GM12873 (cell line): ENCODE results near the gene TPI1.

Experiments
- TF ChIP-seq, protein P1 (sequence below): IDR thresholded peaks from 2 replicates; pipeline ENCODE4 v1.5.1; 2012; ENCODE audit warnings: low read depth, mild to moderate bottlenecking, moderate library complexity, low read length, control low read depth; ENCODE audit not compliant: insufficient read depth; ENCODE audit errors: missing control alignments

Gene TPI1

DNA sequence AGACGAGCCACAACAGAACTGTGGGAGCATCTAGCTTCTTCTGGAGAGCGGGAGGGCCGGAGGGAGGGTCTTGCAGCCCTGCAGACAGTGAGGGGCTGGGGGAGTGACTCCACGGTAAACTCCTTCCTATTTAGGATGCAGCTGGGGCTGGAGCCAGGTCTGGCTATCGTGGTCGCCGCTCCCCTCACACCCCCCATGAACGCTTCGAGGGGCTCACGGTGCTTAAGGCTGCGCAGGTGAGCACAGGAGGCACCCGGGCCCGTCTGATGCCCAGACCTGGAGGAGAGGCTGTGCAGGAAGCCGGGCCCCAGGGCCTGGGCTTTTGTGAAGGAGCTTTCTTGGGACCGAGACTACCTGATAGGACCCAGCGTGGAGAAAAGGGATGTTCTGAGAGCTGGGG lies 30.5 kb upstream of the TPI1 start:
- TF ChIP-seq, protein P1, sequence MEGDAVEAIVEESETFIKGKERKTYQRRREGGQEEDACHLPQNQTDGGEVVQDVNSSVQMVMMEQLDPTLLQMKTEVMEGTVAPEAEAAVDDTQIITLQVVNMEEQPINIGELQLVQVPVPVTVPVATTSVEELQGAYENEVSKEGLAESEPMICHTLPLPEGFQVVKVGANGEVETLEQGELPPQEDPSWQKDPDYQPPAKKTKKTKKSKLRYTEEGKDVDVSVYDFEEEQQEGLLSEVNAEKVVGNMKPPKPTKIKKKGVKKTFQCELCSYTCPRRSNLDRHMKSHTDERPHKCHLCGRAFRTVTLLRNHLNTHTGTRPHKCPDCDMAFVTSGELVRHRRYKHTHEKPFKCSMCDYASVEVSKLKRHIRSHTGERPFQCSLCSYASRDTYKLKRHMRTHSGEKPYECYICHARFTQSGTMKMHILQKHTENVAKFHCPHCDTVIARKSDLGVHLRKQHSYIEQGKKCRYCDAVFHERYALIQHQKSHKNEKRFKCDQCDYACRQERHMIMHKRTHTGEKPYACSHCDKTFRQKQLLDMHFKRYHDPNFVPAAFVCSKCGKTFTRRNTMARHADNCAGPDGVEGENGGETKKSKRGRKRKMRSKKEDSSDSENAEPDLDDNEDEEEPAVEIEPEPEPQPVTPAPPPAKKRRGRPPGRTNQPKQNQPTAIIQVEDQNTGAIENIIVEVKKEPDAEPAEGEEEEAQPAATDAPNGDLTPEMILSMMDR = no peak

DNA sequence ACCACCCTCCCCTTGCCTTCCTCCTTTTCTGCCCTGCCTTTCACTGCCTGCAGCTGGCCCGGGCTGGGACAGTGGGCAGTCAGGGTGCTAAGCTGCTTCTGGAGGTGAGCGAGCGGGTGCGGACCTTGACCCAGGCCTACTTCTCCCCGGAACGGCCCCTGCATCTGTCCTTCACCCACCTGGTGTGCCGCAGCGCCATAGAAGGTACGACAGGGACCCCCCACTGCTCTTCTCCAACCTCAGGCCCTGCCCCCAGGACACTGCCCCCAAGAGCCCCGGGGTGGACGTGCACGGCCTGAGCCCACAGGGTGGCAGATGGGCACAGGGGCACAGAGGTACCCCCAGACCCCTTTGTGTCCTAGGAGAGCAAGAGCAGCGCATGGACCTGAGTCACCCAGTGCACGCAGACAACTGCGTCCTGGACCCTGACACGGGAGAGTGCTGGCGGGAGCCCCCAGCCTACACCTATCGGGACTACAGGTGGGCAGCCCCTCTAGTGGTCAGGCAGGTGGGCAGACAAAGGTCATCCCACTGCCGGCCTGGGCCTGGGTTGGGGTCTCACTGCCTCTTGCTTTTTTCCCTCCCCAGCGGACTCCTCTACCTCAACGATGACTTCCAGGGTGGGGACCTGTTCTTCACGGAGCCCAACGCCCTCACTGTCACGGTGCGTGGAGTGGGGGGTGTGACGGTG lies 29.8 kb upstream of the TPI1 start:
- TF ChIP-seq, protein P1 = no peak

DNA sequence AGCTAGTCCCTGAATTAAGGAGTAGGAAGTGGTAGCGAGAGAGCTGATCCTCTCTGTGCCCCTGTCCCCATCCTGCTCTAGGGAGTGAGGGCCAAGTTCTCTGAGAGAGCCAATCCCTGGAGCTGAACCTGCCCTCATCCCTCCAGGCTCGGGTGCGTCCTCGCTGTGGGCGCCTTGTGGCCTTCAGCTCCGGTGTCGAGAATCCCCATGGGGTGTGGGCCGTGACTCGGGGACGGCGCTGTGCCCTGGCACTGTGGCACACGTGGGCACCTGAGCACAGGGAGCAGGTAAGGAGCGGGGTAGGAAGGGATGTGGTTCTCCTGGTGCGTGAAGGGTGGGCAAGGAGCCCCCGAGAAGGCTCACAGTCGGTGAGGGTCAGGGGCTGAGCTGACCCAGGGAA lies 28.5 kb upstream of the TPI1 start:
- TF ChIP-seq, protein P1 = no peak

DNA sequence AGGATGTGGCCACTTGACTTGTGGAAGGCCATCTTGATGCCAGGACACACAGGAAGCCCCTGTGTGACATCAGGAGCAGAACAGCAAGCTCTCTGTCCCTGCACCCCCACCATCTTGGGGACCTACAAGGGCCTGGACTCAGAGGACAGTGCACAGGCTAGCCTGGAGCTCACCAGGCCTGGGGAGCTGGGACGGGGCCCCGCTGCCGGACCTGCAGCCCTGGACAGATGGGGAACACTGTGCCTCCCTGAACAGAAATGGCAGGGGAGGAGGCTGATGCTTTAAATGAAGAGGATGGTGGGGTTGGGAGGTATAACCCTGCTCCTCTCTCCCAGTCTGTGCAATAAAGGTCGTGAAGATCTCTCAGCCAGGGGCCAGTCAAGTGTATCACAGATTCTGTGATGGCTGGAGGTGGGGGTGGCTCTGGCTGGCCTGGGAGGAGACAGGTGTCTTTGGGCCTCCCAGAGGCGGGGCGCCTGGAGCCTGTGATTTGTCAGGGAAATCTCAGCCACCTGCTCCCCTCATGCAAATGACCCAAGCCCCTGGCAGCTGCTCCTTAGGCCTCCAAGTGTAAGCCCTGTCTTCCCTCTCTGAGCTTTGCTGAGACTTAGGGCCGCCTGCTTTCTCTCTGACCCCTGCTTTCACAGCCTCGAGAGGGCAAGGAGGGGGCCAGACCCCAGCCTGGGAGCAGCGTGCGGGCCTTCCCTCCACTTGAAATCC lies 27.7 kb upstream of the TPI1 start:
- TF ChIP-seq, protein P1 = no peak

DNA sequence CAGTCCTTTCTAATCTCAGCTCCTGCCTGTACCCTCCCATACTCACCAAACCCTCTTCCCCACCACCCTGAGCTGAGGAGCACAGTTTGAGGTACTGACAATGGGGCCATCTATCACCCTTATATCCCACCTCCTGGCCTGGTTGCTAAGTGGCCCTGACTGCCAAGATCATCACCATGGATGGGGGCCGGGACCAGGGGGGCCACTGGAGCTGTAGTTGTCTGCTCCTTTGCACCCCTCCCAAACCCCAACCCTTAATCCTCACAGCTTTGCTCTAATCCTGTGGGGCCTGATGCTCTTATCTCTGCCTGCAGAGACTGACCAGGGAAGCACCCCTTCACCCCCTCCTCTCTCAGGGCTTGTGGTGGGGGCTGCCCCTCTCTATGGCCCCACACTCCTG lies 27.0 kb upstream of the TPI1 start:
- TF ChIP-seq, protein P1 = no peak

DNA sequence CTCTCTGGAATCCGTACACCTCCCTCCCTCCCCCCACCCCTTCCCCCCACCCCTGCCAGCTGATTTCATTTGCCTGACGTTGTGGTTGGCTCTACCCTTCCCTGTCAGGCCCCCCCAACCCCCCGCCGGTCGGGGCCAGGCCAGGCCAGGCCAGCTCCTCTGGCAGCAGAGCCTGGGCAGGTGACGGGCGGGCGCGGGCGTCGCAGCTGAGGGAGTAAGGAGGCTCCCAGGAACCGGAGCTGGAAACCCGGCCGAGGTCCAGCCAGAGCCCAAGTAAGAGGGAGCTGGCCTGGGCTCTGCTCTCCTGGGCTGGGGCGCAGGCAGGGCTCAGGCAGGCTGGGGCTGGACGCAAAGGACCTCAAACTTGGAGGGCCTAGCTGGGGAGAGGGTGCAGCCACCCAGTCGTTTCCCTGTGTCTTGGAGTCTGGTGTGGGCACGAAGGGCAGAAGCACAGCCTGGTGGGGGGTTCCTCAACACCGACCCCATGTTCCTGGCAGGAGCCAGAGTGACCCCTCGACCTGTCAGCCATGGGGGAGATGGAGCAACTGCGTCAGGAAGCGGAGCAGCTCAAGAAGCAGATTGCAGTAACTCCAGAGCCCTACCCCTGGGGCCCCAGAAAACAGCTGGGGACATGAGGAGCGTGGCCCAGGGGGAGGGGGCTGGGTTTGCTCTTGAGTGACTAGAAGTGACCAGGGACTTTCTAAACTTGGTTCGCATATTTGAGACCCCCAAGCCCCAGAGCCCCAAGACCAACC lies 26.4 kb upstream of the TPI1 start, which contains the start of gene GNB3:
Gene GNB3 (plus strand): TSS at position 165 of the 755 bp plus-strand sequence. CDS start 363 bp downstream, at position 528.
- TF ChIP-seq, protein P1 = no peak

DNA sequence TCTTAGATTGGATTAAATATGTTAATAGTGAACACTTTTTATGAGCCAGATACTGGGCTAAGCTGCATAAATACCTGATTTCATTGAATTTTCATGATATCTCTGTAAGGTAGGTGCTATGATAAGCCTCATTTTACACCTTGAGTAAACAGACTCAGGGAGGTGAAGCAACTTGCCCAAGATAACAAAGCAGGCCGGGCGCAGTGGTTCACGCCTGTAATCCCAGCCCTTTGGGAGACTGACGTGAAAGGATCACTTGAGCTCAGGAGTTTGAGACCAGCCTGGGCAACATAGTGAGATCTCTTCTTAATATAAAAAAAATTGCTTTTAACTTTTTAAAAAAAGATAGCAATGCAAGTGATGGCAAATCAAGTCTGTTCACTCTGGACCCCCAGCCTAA lies 25.3 kb upstream of the TPI1 start:
- TF ChIP-seq, protein P1 = no peak
